GM12891 (cell line): ENCODE data around the gene AP2M1.

Source experiments
- PAX5 ChIP-seq: IDR thresholded peaks from 2 replicates; pipeline ENCODE4 v1.6.1; 2011; ENCODE audit warnings: low read length, moderate library complexity, mild to moderate bottlenecking; ENCODE audit not compliant: insufficient read depth, severe bottlenecking
- POLR2A ChIP-seq: IDR thresholded peaks from 2 replicates; pipeline ENCODE4 v1.6.1; 2011; ENCODE audit warnings: low read depth, low read length, control low read depth
- POLR2AphosphoS5 ChIP-seq: IDR thresholded peaks from 2 replicates; pipeline ENCODE4 v1.6.1; 2011; ENCODE audit warnings: low read depth, low read length, control low read depth
- POU2F2 ChIP-seq: IDR thresholded peaks from 2 replicates; pipeline ENCODE4 v1.6.1; 2011; ENCODE audit warnings: low read depth, mild to moderate bottlenecking, control low read depth, low read length, moderate library complexity
- SPI1 ChIP-seq: IDR thresholded peaks from 2 replicates; pipeline ENCODE4 v1.6.1; 2011; ENCODE audit warnings: low read depth, low read length, control low read depth
- TAF1 ChIP-seq: IDR thresholded peaks from 2 replicates; pipeline ENCODE4 v1.6.1; 2011; ENCODE audit warnings: low read depth, low read length, control low read depth

GRCh38 chr3:184171562-184171961 is 3.1 kb upstream of the AP2M1 start:
- TF ChIP-seq SPI1 (no peak), PAX5 (no peak), POLR2A (no peak), POLR2AphosphoS5 (no peak), TAF1 (no peak), POU2F2 (no peak)
